ENCODE measurements around the gene LPCAT1.

LPCAT1 gene

DNA sequence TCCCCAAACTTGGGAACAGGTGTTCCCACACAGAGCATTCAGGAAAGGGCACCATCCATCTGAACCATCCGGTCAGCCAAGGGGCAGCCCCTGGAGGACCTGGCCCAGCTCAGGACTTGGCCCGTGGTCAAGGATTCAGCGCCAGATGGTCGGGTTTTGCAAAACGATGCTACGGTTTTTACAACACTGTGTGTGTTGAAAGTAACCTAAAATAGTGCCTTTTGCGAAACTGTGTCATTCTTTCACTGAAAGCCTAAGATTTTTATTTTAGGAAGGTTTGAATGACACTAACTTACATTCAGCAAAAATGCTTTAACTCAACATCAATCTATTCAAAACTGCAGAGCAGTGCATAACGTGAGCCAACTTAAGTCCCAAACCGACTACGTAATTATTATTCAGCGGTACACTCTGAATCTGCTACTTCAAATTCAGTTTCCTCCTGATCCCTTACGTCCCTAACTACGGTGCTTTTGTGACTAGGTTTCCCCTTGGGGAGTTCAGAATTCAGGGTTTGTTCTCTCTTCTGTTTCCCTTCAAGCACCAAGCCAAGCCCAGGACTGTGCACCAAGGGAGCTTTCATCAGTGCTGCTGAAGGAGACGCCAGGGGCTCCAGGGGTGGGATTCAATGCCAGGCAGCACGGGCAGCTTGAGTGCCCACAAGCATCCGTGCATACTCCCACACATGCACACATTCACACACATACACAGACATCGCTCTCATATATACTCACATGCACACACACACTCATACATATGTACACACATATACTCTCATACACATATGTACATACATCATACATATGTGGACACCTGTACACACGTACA, 25.8 kb downstream of the LPCAT1 start:
- DNase-seq (no peak), ATAC-seq (no peak)
- H3K9me3 Mint-ChIP-seq = no peaks in the 10 kb centered on the region
- peaks cover 69% of the 10 kb centered on the region for H3K4me1 Mint-ChIP-seq
- peaks cover 14% of the 10 kb centered on the region for H3K36me3 Mint-ChIP-seq (ENCODE audit: low read depth)
- peak overlapping the region; percentile 67 for H3K27ac Mint-ChIP-seq
- H3K27me3 Mint-ChIP-seq = no peaks in the 10 kb centered on the region
- no peak overlapping the region for H3K4me3 Mint-ChIP-seq

DNA sequence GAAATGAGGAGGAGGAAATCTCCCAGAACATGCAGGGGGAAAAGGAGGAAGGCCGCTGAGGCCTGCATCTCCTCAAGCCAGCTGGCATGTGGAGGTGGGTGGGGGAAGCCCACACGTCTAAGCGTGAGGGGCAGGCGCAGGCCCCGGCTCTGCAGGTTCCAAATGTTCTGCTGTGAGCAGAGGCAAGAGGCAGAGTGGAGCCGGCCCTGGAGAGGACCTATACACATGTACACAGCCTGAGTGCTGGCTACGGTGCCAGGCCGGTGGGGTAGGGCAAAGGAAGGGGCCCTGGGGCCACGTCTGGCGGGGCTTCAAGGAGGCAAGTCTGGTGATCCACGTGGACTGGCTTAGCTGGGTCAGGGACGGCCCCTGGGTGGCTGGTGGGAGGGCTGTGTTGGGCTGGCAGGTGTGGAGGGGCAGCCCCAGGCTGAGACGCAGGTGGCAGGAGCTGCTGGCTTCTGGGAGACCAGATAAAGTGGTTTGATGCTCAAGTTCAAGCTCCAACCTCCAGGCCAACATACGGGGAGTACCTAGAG, 26.4 kb downstream of the LPCAT1 start:
- no peak overlapping the region for H3K4me3 Mint-ChIP-seq
- peak; percentile 11 for ATAC-seq
- peaks cover 18% of the 10 kb centered on the region for H3K36me3 Mint-ChIP-seq (ENCODE audit: low read depth)
- no peaks in the 10 kb centered on the region for H3K27me3 Mint-ChIP-seq
- no peak for DNase-seq
- no peaks in the 10 kb centered on the region for H3K9me3 Mint-ChIP-seq
- H3K4me1 Mint-ChIP-seq = peaks cover 71% of the 10 kb centered on the region
- peak overlapping the region; percentile 67 for H3K27ac Mint-ChIP-seq

DNA sequence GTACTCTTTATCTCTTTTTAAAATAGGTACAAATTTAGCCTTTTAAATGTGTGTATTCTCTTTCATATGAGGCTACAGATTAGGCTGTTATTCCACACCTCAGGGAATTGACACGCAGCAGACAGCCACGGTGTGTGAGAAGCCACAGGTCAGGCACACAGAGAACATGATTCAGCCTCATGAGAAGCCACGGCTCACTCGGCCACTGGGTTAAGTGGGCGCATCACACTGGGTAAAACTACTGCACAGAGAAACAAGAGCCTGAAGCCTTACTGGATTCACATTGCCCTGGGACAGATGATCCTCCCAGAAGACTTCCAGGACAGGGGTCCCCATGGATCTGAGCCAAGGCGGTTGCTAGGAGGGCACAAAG, 28.2 kb downstream of the LPCAT1 start:
- Mint-ChIP-seq H3K36me3 (ENCODE audit: low read depth) (peaks cover 31% of the 10 kb centered on the region), H3K4me1 (peaks cover 79% of the 10 kb centered on the region), H3K9me3 (no peaks in the 10 kb centered on the region), H3K27me3 (no peaks in the 10 kb centered on the region), H3K27ac (peak overlapping the region; percentile 74), H3K4me3 (peak overlapping the region; percentile 55)
- no peak for ATAC-seq
- no peak for DNase-seq

DNA sequence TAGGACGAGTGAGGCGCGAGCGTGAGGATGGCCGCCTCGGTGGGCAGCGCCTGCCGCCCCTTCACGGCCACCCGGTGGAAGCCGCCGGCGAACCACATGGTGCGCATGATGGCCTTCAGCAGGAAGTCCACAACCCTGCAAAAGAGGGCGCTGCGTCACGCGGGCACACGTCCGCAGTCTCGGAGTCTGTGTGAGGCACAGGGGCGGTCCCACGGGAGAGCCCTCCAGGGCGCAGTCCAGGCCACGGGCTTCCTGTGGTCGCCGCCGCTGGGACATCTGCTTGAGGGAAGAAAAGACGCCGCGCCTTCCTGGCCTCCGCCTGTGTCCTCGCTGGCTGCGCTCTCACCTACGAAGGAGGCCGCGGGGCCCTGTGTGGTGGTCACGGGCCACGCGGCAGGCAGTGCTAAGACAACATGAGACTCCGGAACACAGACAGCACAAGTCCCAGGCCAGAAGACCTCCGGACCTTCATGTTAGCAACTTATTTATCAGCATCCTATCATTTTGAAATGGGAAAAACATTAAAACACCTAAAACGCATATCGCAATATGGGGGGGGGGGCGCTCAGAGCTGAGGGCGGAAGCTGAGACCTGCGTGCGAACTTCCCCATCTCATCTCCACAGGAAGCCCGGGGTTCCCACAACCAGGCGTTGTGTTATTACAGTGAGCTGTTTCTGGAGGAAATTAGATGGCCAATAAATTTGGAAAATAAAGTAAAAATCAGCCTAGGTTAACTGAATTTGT, 28.8 kb downstream of the LPCAT1 start:
- Mint-ChIP-seq H3K27me3 (no peaks in the 10 kb centered on the region), H3K4me3 (peak overlapping the region; percentile 55), H3K36me3 (ENCODE audit: low read depth) (peaks cover 31% of the 10 kb centered on the region), H3K27ac (peak overlapping the region; percentile 74), H3K9me3 (no peaks in the 10 kb centered on the region), H3K4me1 (peaks cover 80% of the 10 kb centered on the region)
- DNase-seq (no peak), ATAC-seq (no peak)

DNA sequence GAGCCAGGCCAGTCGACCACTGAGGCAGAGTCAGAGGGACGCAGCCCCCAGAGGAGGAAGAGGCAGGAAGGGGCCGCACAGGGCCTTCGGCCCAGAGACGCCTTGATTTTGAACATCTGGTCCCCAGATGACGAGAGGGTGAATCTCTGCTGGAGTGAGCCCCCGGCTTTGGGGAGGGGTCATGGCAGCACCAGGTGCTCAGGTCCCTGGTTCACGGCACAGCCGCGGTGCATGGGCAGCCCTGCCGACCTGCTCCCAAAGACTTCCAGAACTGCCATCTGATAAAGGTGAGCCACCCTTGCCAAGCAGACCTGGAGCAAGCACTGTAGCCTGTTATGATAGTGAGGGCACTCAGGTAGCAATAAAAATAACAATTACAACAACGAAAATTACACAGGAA, 29.8 kb downstream of the LPCAT1 start:
- ATAC-seq = no peak
- H3K4me3 Mint-ChIP-seq = peak overlapping the region; percentile 45
- H3K36me3 Mint-ChIP-seq (ENCODE audit: low read depth) = peaks cover 34% of the 10 kb centered on the region

DNA sequence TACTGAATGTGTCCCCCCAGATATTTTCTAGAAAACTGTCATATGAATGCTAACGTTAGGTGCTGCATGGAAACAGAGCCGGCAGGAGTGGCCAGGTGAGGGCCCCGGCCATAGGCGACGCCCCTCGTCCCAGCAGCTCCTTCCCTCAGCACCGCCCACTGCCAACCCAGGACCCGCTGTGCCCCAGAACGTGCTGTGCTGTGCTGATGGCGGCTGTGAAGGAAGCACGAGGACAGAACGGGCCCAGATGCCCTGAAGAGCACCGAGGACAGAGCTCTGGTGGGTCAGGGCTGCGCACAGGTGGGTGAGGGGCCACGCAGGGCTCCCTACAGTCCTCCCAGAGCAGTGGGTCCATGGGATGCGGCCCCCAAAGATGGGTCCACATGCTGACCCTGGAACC, 30.3 kb downstream of the LPCAT1 start:
- no peaks in the 10 kb centered on the region for H3K27me3 Mint-ChIP-seq
- H3K4me3 Mint-ChIP-seq = peak overlapping the region; percentile 45
- H3K27ac Mint-ChIP-seq = peak overlapping the region; percentile 52

More for the DNA sequence above, 29.8 kb downstream of the LPCAT1 start:
- Mint-ChIP-seq H3K27ac (peak overlapping the region; percentile 52), H3K27me3 (no peaks in the 10 kb centered on the region), H3K4me1 (peaks cover 89% of the 10 kb centered on the region), H3K9me3 (no peaks in the 10 kb centered on the region)
- no peak for DNase-seq

DNA sequence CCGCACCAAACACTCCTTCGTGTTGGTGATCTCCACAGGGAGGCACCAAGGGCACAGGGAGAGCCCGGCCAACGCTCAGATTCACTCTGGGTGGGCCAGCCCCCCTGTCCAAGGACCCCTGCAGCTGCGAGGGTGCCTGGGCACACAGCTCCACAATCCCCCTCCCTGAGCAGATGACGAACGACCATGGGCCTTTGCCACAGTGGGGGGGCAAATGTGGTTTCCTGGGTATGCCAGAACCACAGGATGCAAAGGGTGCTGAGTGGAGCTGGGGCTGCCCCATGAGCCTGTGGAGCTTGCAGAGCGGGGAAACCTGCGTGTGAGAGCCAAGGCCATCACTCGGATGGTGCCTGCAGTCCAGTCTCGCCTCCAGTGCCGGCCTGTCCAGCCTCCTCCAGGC, 31.0 kb downstream of the LPCAT1 start:
- no peak for ATAC-seq
- Mint-ChIP-seq H3K27me3 (no peaks in the 10 kb centered on the region), H3K9me3 (no peaks in the 10 kb centered on the region), H3K27ac (no peak overlapping the region), H3K4me3 (no peak overlapping the region), H3K36me3 (ENCODE audit: low read depth) (peaks cover 40% of the 10 kb centered on the region), H3K4me1 (peaks cover 90% of the 10 kb centered on the region)
- DNase-seq = peak; percentile 41

More for the DNA sequence above, 30.3 kb downstream of the LPCAT1 start:
- DNase-seq (no peak), ATAC-seq (no peak)
- Mint-ChIP-seq H3K4me1 (peaks cover 90% of the 10 kb centered on the region), H3K36me3 (ENCODE audit: low read depth) (peaks cover 37% of the 10 kb centered on the region), H3K9me3 (no peaks in the 10 kb centered on the region)

DNA sequence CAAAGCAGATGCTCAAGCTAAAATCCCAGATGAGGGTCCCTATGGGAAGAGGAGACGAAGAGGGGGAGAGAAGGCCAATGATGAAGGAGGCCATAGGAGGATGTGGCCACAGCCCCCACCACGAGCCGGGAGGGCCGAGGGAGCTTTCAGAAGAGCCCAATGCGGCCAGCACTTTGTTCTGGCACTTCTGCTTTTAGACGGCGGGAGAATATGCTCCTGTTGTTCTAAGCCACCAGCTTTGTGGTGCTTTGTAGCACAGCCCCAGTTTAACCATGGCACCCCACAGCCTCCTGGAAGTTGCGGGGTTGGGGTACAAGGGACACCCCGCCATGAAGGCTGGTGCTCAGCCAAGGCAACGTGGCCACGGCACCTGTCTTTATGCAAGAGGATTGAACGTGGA, 33.4 kb downstream of the LPCAT1 start:
- no peak overlapping the region for H3K27ac Mint-ChIP-seq
- peaks cover 52% of the 10 kb centered on the region for H3K36me3 Mint-ChIP-seq (ENCODE audit: low read depth)
- H3K4me1 Mint-ChIP-seq = peaks cover 85% of the 10 kb centered on the region

DNA sequence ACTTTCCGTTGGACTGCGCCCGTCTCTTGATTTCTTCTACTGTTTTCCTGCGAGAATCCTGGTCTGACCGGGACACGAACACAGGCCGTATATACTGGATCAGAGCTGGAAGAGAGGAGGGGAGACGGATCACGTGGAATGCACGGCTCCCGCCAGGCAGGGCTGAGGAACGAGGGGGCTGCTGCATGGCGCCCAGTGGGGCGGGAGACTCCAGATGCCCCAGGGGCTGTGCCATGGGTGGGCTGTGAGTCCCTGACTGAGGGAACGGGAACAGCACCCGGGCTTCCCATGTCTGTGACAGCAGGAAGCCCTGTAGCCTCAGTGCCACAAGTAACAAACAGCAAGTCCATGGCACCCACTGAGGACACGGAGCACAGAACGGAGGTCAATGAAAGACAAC, 34.0 kb downstream of the LPCAT1 start:
- Mint-ChIP-seq H3K36me3 (ENCODE audit: low read depth) (peaks cover 54% of the 10 kb centered on the region), H3K27me3 (no peaks in the 10 kb centered on the region)

More for the DNA sequence above, 33.4 kb downstream of the LPCAT1 start:
- DNase-seq = no peak
- ATAC-seq = no peak
- Mint-ChIP-seq H3K4me3 (no peak overlapping the region), H3K9me3 (no peaks in the 10 kb centered on the region), H3K27me3 (no peaks in the 10 kb centered on the region)

DNA sequence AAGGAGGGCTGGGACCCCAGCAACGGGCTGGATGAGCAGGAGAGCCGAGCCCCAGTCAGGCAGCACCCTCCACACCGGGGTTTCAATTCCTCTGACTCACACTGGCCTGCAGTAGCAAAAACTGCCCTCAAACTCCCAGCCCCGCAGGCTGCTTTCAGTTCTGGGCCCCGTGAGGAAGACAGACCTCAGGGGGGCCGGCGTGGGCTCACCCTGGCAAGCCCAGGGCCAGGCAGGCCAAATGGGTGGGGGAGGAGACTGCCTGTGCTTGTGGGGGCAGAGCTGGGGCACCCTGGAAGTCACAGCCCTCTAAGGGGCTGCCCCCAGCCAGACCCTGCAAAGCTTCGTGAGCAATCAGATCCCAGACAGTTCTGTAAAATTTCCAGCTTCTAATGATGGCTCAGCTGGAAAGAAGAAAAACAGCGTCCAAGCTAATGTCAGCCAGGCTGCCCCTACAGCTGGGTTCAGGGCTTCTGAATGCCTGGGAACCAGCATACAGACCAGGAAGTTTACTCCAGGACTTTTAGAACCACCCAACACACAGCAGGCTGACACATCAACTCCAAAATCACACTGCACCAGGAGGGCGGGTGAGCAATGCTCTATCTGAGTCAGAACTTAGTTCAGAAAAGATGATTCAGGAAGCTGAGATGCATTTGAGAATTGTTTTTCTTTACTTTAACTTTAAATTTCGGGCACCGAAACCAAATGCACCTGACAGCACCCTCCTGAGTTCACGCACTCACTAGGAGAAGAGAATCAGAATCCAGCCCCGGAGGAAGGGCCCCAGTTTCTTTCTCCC, 34.7 kb downstream of the LPCAT1 start:
- H3K4me3 Mint-ChIP-seq = no peak overlapping the region
- DNase-seq (peak; percentile 52), ATAC-seq (peak; percentile 85)
- no peaks in the 10 kb centered on the region for H3K9me3 Mint-ChIP-seq
- H3K27me3 Mint-ChIP-seq = no peaks in the 10 kb centered on the region
- peaks cover 54% of the 10 kb centered on the region for H3K36me3 Mint-ChIP-seq (ENCODE audit: low read depth)
- H3K27ac Mint-ChIP-seq = peak overlapping the region; percentile 82
- peaks cover 86% of the 10 kb centered on the region for H3K4me1 Mint-ChIP-seq

More for the DNA sequence above, 34.0 kb downstream of the LPCAT1 start:
- H3K27ac Mint-ChIP-seq = peak overlapping the region; percentile 82
- H3K4me3 Mint-ChIP-seq = no peak overlapping the region
- ATAC-seq (no peak), DNase-seq (no peak)
- peaks cover 85% of the 10 kb centered on the region for H3K4me1 Mint-ChIP-seq
- no peaks in the 10 kb centered on the region for H3K9me3 Mint-ChIP-seq

DNA sequence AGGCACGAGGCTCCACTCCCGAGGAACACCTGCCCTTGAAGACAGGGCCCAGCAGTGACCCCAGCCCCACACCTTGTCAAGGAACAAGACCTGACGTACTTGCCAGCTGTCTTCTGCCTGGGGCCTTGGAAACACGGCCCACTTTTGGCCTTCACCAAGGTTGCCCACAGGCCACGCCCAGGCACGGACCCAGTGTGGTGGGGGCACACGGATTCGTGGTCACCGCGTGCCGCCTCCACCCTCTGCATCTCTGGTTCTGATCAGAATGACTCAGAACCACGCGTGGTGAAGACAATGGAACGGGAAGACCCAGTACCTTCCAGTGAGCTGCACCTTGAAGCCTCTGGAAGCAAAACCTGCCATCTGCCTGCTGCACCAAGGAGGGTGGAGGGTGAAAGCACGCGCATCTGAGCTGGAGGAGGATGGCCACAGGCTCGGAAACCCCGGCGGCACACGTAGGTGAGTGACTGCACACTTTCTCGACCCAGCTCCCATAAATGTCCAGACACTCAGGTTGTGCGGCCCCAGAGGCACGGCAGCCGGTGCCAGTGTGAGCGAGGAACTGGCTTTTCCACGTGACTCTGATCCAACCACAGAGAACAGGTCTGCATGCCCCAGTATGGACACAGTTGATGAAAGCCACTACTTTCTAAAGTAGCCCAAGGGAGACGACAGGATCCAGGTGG, 36.5 kb downstream of the LPCAT1 start:
- ATAC-seq = no peak
- Mint-ChIP-seq H3K9me3 (no peaks in the 10 kb centered on the region), H3K27ac (no peak overlapping the region), H3K27me3 (no peaks in the 10 kb centered on the region), H3K4me3 (no peak overlapping the region), H3K36me3 (ENCODE audit: low read depth) (peaks cover 49% of the 10 kb centered on the region), H3K4me1 (peaks cover 74% of the 10 kb centered on the region)
- no peak for DNase-seq

DNA sequence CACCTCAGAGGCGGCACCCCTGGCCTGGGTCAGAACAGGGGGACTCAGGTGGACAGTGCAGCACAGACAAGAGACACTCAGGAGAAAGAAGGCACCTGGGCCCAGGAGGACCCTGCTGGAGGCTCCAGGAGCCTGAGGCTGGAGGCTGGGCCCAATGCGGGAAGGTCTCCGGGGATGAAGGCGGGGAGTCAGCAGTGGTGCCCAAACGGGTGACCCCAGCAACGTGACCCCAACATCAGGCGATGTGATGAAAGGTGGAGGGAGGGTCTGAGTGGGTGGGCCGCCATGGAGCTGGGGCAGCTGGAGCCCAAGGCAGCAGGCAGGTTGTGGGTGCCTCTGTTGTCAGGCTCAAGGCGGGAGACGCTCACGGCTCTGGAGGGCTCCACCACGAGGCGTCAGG, 37.5 kb downstream of the LPCAT1 start:
- no peaks in the 10 kb centered on the region for H3K9me3 Mint-ChIP-seq
- H3K36me3 Mint-ChIP-seq (ENCODE audit: low read depth) = peaks cover 44% of the 10 kb centered on the region
- ATAC-seq (no peak), DNase-seq (no peak)
- peak overlapping the region; percentile 46 for H3K27ac Mint-ChIP-seq
- peaks cover 70% of the 10 kb centered on the region for H3K4me1 Mint-ChIP-seq
- H3K4me3 Mint-ChIP-seq = no peak overlapping the region
- no peaks in the 10 kb centered on the region for H3K27me3 Mint-ChIP-seq

DNA sequence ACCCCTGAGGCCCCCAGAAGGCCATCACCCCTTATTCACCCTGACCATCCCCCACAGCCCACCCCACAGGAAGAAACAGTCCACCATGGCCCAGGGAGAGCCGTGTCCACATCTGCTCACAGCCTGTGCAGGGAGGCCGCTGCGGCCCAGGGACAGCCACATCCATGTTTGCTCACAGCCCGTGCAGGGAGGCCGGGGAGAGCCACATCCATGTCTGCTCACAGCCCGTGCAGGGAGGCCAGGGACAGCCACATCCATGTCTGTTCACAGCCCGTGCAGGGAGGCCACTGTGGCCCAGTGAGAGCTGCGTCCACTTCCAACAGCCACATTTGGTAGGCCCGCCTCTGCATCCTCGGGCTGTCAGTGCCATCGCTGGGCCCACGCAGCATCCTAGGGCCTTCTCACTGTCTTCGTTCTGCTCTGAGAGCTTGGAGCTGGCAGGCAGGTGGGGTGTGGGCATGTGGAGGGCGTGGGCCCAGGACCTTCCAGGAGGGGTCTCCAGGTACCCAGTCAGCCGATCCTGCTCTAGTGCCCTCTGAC, 38.1 kb downstream of the LPCAT1 start:
- H3K27ac Mint-ChIP-seq = peak overlapping the region; percentile 85
- DNase-seq (no peak), ATAC-seq (no peak)
- H3K9me3 Mint-ChIP-seq = no peaks in the 10 kb centered on the region
- peaks cover 66% of the 10 kb centered on the region for H3K4me1 Mint-ChIP-seq
- H3K36me3 Mint-ChIP-seq (ENCODE audit: low read depth) = peaks cover 40% of the 10 kb centered on the region
- no peak overlapping the region for H3K4me3 Mint-ChIP-seq
- H3K27me3 Mint-ChIP-seq = no peaks in the 10 kb centered on the region
